ENCODE measurements around the gene PCDHA6.
"Not testable (repeated sequence)": the region's sequence is repeated elsewhere in the genome, so short reads cannot be mapped to it uniquely, and the experiment has no call there.

Gene PCDHA6

GRCh38 chr5:140862441-140863295, 34.9 kb downstream of the PCDHA6 start:
- DNase-seq (ENCODE audit: low spot score) = no peak

GRCh38 chr5:140868721-140869554, 41.2 kb downstream of the PCDHA6 start, which contains the start of gene PCDHA11:
Gene PCDHA11 (plus strand): TSS chr5:140868957. CDS start chr5:140869104, 147 bp downstream.
- DNase-seq (ENCODE audit: low spot score) = no peak

GRCh38 chr5:140869555-140869886, 41.8 kb downstream of the PCDHA6 start:
- no peak for DNase-seq (ENCODE audit: low spot score)

- no peak for DNase-seq (ENCODE audit: low spot score)
These were observed 42.8 kb downstream of the PCDHA6 start for GRCh38 chr5:140870221-140871201.

- no peak for DNase-seq (ENCODE audit: low spot score)
These were observed 47.6 kb downstream of the PCDHA6 start, which contains the start of gene PCDHA12 for GRCh38 chr5:140875085-140876065. Gene PCDHA12 (plus strand): TSS chr5:140875308. CDS start chr5:140875473, 165 bp downstream.

GRCh38 chr5:140876541-140877261, 48.9 kb downstream of the PCDHA6 start:
- DNase-seq (ENCODE audit: low spot score) = not testable (repeated sequence)

- DNase-seq (ENCODE audit: low spot score) = no peak
These were observed 49.5 kb downstream of the PCDHA6 start for GRCh38 chr5:140877262-140877581.
